ENCODE data around the gene MGAT3.

The MGAT3 gene

DNA sequence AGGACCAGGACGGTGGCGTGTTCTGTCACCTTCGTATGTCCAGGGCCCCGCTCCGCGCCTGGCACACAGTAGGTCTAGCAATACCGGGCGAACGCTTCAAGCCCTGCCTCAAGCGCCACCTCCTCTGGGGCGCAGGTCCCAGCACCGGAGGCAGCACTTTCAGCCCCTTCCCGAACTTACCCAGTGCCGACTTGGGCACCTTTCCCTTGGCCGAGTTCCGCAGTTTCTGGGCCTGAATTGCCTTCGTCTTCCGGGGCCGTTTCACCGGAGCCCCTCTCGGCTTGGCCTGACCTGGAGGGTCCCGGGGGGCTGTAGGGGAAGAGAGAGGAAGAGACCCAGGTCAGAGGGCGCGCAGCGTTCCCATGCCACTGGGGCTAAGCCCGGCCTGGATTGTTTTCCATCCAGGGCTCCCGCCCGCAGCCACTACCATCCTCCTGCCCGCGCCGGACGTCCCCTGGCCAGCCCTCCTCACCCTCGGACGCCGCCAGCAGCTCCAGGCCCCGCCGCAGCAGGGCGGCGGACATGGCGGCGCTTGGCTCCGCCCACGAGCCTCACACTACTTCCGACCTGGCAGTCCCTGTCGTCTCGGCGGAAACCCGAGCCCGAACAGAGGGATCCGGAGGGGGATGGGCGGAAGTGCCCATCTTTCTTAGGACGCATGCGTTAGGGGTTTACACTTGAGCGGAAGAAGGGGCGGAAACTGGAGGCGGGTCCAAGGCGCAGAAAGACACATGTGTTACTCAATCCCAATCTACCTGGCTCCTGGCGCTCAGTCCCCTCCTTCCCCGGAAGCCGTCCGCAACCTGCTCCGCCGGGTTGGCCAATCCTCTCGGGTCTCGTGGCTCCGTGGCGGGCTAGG lies 75.6 kb downstream of the MGAT3 start, which contains the start of gene RPS19BP1:
Gene RPS19BP1, minus strand, starts transcription at position 534 of the 859 bp plus-strand sequence. Its CDS starts 10 bp downstream, at position 524.
- H3K27ac ChIP-seq (ENCODE audit: low read depth, low read length, severe bottlenecking), result peak within 1 kb of the TSS; percentile 23
- peaks cover 17% of the 10 kb centered on the region for H3K4me1 ChIP-seq (ENCODE audit: control insufficient read depth, insufficient read depth, low read length, poor library complexity, severe bottlenecking)
- peaks cover 31% of the 10 kb centered on the region for H3K36me3 ChIP-seq (ENCODE audit: control insufficient read depth, insufficient read depth, low read length)
- peak within 1 kb of the TSS; percentile 94 for H3K4me3 ChIP-seq (ENCODE audit: extremely low read depth, insufficient read depth, low read length, poor library complexity, severe bottlenecking)
- no peaks in the 10 kb centered on the region for H3K9me3 ChIP-seq (ENCODE audit: control insufficient read depth, low read length)
- WGBS, 2 experiments (ENCODE audit: insufficient coverage in 2 of 2), result 1% methylated on average over 54 to 57 of the region's 67 CpGs

- H3K27ac ChIP-seq (ENCODE audit: low read depth, low read length, severe bottlenecking), result no peak overlapping the region
- 85 to 91% methylated on average over 9 to 10 of the region's 12 CpGs for WGBS, 2 experiments (ENCODE audit: insufficient coverage in 2 of 2)
- H3K4me3 ChIP-seq (ENCODE audit: extremely low read depth, insufficient read depth, low read length, poor library complexity, severe bottlenecking), result no peak overlapping the region
- H3K4me1 ChIP-seq (ENCODE audit: control insufficient read depth, insufficient read depth, low read length, poor library complexity, severe bottlenecking), result peaks cover 17% of the 10 kb centered on the region
- peaks cover 24% of the 10 kb centered on the region for H3K36me3 ChIP-seq (ENCODE audit: control insufficient read depth, insufficient read depth, low read length)
- H3K9me3 ChIP-seq (ENCODE audit: control insufficient read depth, low read length), result no peaks in the 10 kb centered on the region
Observed at GRCh38 chr22:39534092-39534506, 77.3 kb downstream of the MGAT3 start.

DNA sequence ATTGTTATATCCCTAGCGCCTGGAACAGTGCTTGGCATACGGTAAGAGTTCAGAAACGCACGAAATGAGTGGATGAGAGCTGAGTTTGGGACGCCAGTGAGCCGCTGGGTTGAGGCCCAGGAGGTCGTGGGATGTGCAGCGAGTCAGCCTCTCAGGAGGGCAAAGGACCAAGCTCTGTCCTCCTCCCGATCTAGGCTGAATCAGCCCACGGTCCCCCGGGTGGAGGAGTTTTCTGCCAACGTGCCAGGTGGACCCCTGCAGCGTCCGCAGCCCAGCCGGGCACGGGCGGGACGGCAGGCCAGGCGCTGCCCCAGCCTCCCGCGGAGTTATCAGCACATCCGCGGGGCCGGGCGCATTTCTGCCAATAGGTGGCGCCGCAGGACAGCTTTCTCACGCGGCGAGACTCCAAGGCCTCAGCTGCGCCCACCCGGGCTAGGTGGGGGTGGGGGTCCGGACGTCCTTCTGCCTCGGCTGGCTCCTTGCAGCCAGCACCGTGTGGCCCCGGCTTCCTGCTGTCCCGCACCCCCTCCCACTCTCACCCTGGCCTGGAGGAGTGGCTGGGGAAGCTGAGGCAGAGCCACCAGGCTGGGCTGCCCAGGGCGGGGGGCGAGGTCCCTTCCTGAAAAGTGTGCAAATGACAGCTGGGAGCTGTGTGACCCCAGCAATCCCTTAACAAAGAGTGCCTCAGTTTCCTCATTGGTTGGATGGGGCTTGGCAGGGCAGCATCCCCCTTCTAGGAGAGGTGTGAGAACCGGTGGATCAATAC lies 78.0 kb downstream of the MGAT3 start:
- Histone ChIP-seq H3K27ac (ENCODE audit: low read depth, low read length, severe bottlenecking) (no peak overlapping the region), H3K4me1 (ENCODE audit: control insufficient read depth, insufficient read depth, low read length, poor library complexity, severe bottlenecking) (peaks cover 17% of the 10 kb centered on the region), H3K4me3 (ENCODE audit: extremely low read depth, insufficient read depth, low read length, poor library complexity, severe bottlenecking) (no peak overlapping the region), H3K36me3 (ENCODE audit: control insufficient read depth, insufficient read depth, low read length) (peaks cover 19% of the 10 kb centered on the region), H3K9me3 (ENCODE audit: control insufficient read depth, low read length) (no peaks in the 10 kb centered on the region)
- 15 to 18% methylated on average over 33 to 35 of the region's 41 CpGs for WGBS, 2 experiments (ENCODE audit: insufficient coverage in 2 of 2)

DNA sequence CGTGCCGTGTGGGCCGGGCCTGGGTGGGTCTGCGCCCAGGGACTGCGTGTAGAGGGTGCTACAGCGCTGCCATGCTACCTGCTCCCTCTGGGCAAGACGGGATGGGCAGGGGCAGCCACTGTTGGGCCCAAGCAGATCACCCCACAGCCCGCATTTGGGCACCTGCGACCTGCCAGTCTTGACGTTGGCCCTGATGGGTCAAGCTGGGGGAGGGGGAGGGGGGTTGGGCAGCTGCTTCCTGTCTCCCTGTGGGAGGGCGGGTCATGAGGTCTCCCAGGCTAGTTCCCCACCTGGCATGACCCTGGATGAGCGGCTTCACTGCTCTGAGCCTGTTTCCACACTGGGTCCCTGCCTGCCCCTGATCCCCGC lies 78.5 kb downstream of the MGAT3 start:
- Histone ChIP-seq H3K9me3 (ENCODE audit: control insufficient read depth, low read length) (no peaks in the 10 kb centered on the region), H3K4me3 (ENCODE audit: extremely low read depth, insufficient read depth, low read length, poor library complexity, severe bottlenecking) (no peak overlapping the region), H3K36me3 (ENCODE audit: control insufficient read depth, insufficient read depth, low read length) (peaks cover 13% of the 10 kb centered on the region), H3K27ac (ENCODE audit: low read depth, low read length, severe bottlenecking) (no peak overlapping the region), H3K4me1 (ENCODE audit: control insufficient read depth, insufficient read depth, low read length, poor library complexity, severe bottlenecking) (peaks cover 17% of the 10 kb centered on the region)
- WGBS, 2 experiments (ENCODE audit: insufficient coverage in 2 of 2), result 64 to 68% methylated on average over 6 to 10 of the region's 13 CpGs

GRCh38 chr22:39535831-39536449 lies 79.1 kb downstream of the MGAT3 start:
- H3K9me3 ChIP-seq (ENCODE audit: control insufficient read depth, low read length), result no peaks in the 10 kb centered on the region
- H3K4me1 ChIP-seq (ENCODE audit: control insufficient read depth, insufficient read depth, low read length, poor library complexity, severe bottlenecking), result peaks cover 13% of the 10 kb centered on the region
- peaks cover 7% of the 10 kb centered on the region for H3K36me3 ChIP-seq (ENCODE audit: control insufficient read depth, insufficient read depth, low read length)
- no peak overlapping the region for H3K4me3 ChIP-seq (ENCODE audit: extremely low read depth, insufficient read depth, low read length, poor library complexity, severe bottlenecking)
- no peak overlapping the region for H3K27ac ChIP-seq (ENCODE audit: low read depth, low read length, severe bottlenecking)
- 92 to 96% methylated on average over 11 to 12 of the region's 15 CpGs for WGBS, 2 experiments (ENCODE audit: insufficient coverage in 2 of 2)

GRCh38 chr22:39536711-39537110 lies 79.9 kb downstream of the MGAT3 start:
- Histone ChIP-seq H3K4me3 (ENCODE audit: extremely low read depth, insufficient read depth, low read length, poor library complexity, severe bottlenecking) (no peak overlapping the region), H3K9me3 (ENCODE audit: control insufficient read depth, low read length) (no peaks in the 10 kb centered on the region), H3K27ac (ENCODE audit: low read depth, low read length, severe bottlenecking) (no peak overlapping the region), H3K36me3 (ENCODE audit: control insufficient read depth, insufficient read depth, low read length) (no peaks in the 10 kb centered on the region), H3K4me1 (ENCODE audit: control insufficient read depth, insufficient read depth, low read length, poor library complexity, severe bottlenecking) (peaks cover 6% of the 10 kb centered on the region)
- WGBS, 2 experiments (ENCODE audit: insufficient coverage in 2 of 2), result 89 to 92% methylated on average over 8 of the region's 8 CpGs

DNA sequence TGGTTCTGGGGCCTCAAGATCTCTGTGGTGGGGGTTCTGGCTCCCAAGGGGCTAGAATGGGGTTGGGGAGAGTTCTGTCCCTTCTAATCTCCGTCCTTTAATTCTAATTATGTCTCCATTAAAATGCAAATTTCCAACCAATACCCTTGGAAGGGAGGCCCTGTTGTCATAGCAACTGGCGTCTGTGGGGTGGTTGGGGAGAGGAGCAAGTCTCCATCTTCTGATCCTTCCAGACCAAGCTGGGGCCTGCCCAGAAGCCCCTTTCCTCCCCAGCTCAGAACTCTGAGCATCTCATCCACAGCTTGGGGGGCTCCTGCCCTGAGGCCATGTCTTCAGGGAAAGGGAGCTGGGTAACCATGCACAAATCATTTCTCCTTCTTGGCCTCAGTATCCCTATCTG lies 81.2 kb downstream of the MGAT3 start:
- H3K9me3 ChIP-seq (ENCODE audit: control insufficient read depth, low read length), result no peaks in the 10 kb centered on the region
- H3K27ac ChIP-seq (ENCODE audit: low read depth, low read length, severe bottlenecking), result no peak overlapping the region
- whole genome bisulfite sequencing, 2 experiments (ENCODE audit: insufficient coverage in 2 of 2), result no CpG with 5 or more reads among the region's 2 CpGs
- H3K4me3 ChIP-seq (ENCODE audit: extremely low read depth, insufficient read depth, low read length, poor library complexity, severe bottlenecking), result no peak overlapping the region
- H3K36me3 ChIP-seq (ENCODE audit: control insufficient read depth, insufficient read depth, low read length), result no peaks in the 10 kb centered on the region
- H3K4me1 ChIP-seq (ENCODE audit: control insufficient read depth, insufficient read depth, low read length, poor library complexity, severe bottlenecking), result peaks cover 4% of the 10 kb centered on the region
